GM23338 (cell line): ENCODE measurements around the gene PCYT1A. TPM values are rescaled to one million over a fixed set of nuclear protein-coding genes. Genes with fewer than 3 reads are reported as not detected.
A peak's percentile ranks its signal among the peaks of the same experiment; 100 is the strongest.

Source experiments
- ATAC-seq: fragments of 200-7000 bp; cut with Tn5 transposase; 3 replicates; pipeline ENCODE4 v1.9.1; 2020
- DNase-seq: peaks from one replicate; pipeline ENCODE4 v3.0.0-alpha.2; 2015; ENCODE audit warnings: low spot score
- H2AFZ ChIP-seq: fragments of 200-600 bp; sonication (generic); 2 replicates; pipeline ENCODE4 v1.8.0; 2016; ENCODE audit warnings: antibody characterized with exemption, mild to moderate bottlenecking, moderate library complexity
- H3F3A ChIP-seq: fragments of 200-600 bp; sonication (generic); replicated peaks from 2 replicates; pipeline ENCODE4 v1.8.0; 2017; ENCODE audit warnings: antibody characterized with exemption, mixed run types, low read depth
- H3K27ac ChIP-seq: fragments of 200-600 bp; sonication (generic); 2 replicates; pipeline ENCODE4 v1.6.1; 2016; ENCODE audit warnings: low read depth
- H3K27me3 ChIP-seq: fragments of 200-600 bp; sonication (generic); 2 replicates; pipeline ENCODE4 v1.8.0; 2016; ENCODE audit warnings: mild to moderate bottlenecking, mixed run types, moderate library complexity; ENCODE audit not compliant: insufficient read depth
- H3K36me3 ChIP-seq: fragments of 200-600 bp; sonication (generic); 2 replicates; pipeline ENCODE4 v1.8.0; 2016; ENCODE audit warnings: mild to moderate bottlenecking; ENCODE audit not compliant: insufficient read depth
- H3K4me1 ChIP-seq: fragments of 200-600 bp; sonication (generic); 2 replicates; pipeline ENCODE4 v1.8.0; 2016; ENCODE audit warnings: mild to moderate bottlenecking, moderate library complexity; ENCODE audit not compliant: insufficient read depth
- H3K4me2 ChIP-seq: fragments of 200-600 bp; sonication (generic); 2 replicates; pipeline ENCODE4 v1.7.1; 2017; ENCODE audit warnings: mixed run types
- H3K4me3 ChIP-seq: fragments of 200-600 bp; sonication (generic); 2 replicates; pipeline ENCODE4 v1.6.1; 2016; ENCODE audit warnings: mixed run types
- H3K79me2 ChIP-seq: fragments of 200-600 bp; sonication (generic); replicated peaks from 2 replicates; pipeline ENCODE4 v1.8.0; 2017; ENCODE audit warnings: mild to moderate bottlenecking; ENCODE audit not compliant: insufficient read depth
- H3K9me2 ChIP-seq: fragments of 200-600 bp; sonication (generic); 2 replicates; pipeline ENCODE4 v1.8.0; 2017; ENCODE audit not compliant: insufficient read depth
- H4K20me1 ChIP-seq: fragments of 200-600 bp; sonication (generic); replicated peaks from 2 replicates; pipeline ENCODE4 v1.8.0; 2017; ENCODE audit warnings: mild to moderate bottlenecking; ENCODE audit not compliant: insufficient read depth
- H3K27ac Mint-ChIP-seq: 2 replicates; pipeline ENCODE4 v1.8.0; 2020; ENCODE audit warnings: inconsistent platforms, mild to moderate bottlenecking, moderate library complexity, mixed read lengths
- H3K27me3 Mint-ChIP-seq: 3 replicates; pipeline ENCODE4 v1.8.0; 2022; ENCODE audit warnings: low read depth, mild to moderate bottlenecking, moderate library complexity, mixed read lengths, inconsistent platforms; ENCODE audit not compliant: insufficient read depth, poor library complexity
- H3K36me3 Mint-ChIP-seq: 3 replicates; pipeline ENCODE4 v1.8.0; 2021; ENCODE audit warnings: low read depth, mild to moderate bottlenecking, inconsistent platforms, moderate library complexity, mixed read lengths
- H3K4me1 Mint-ChIP-seq: 3 replicates; pipeline ENCODE4 v1.8.0; 2020; ENCODE audit warnings: mild to moderate bottlenecking, inconsistent platforms, mixed read lengths
- H3K4me3 Mint-ChIP-seq: 3 replicates; pipeline ENCODE4 v1.8.0; 2021; ENCODE audit warnings: moderate library complexity, mild to moderate bottlenecking, inconsistent platforms, mixed read lengths
- H3K9me3 Mint-ChIP-seq: 3 replicates; pipeline ENCODE4 v1.8.0; 2020; ENCODE audit warnings: moderate library complexity, mild to moderate bottlenecking, inconsistent platforms, mixed read lengths
- CREB1 ChIP-seq: fragments of 250-450 bp; sonication (Bioruptor Pico); IDR thresholded peaks from 2 replicates; pipeline ENCODE4 v1.5.0; 2020; ENCODE audit warnings: low read depth, mild to moderate bottlenecking, moderate library complexity
- CTCF ChIP-seq, 2 experiments: fragments of 200-600 bp in 1 of 2; sonication (generic) in 1 of 2; conservative IDR thresholded peaks; 2 replicates each; pipeline versions ENCODE4 v1.5.1 to v1.6.1; 2016 to 2017; ENCODE audit warnings: antibody characterized with exemption in 2 of 2, low read depth in 2 of 2, mild to moderate bottlenecking in 2 of 2, moderate library complexity in 1 of 2
- ETS1 ChIP-seq: IDR thresholded peaks from 2 replicates; pipeline ENCODE4 v1.6.1; 2016; ENCODE audit warnings: antibody characterized with exemption
- EZH2 ChIP-seq: fragments of 200-600 bp; sonication (generic); IDR thresholded peaks from one replicate; pipeline ENCODE4 v1.8.0; 2017; ENCODE audit warnings: antibody characterized with exemption, mild to moderate bottlenecking, low read depth; ENCODE audit not compliant: unreplicated experiment
- EZH2phosphoT487 ChIP-seq: fragments of 200-600 bp; sonication (generic); IDR thresholded peaks from one replicate; pipeline ENCODE4 v1.8.1; 2018; ENCODE audit warnings: antibody characterized with exemption; ENCODE audit not compliant: unreplicated experiment
- JUNB ChIP-seq: IDR thresholded peaks from one replicate; pipeline ENCODE4 v1.6.1; 2016; ENCODE audit warnings: antibody characterized with exemption; ENCODE audit not compliant: unreplicated experiment
- NANOG ChIP-seq: IDR thresholded peaks from 2 replicates; pipeline ENCODE4 v1.6.1; 2016; ENCODE audit warnings: antibody characterized with exemption, borderline replicate concordance
- POLR2AphosphoS5 ChIP-seq: IDR thresholded peaks from 2 replicates; pipeline ENCODE4 v1.6.1; 2016; ENCODE audit warnings: antibody characterized with exemption, low read depth
- REST ChIP-seq: IDR thresholded peaks from one replicate; pipeline ENCODE4 v1.6.1; 2018; ENCODE audit warnings: antibody characterized with exemption; ENCODE audit not compliant: unreplicated experiment
- STAT1 ChIP-seq: IDR thresholded peaks from one replicate; pipeline ENCODE4 v1.6.1; 2016; ENCODE audit warnings: antibody characterized with exemption; ENCODE audit not compliant: unreplicated experiment
- ZNF114 ChIP-seq: fragments of 250-450 bp; sonication (Bioruptor Pico); IDR thresholded peaks from 2 replicates; pipeline ENCODE4 v1.5.0; 2020; ENCODE audit warnings: mild to moderate bottlenecking, moderate library complexity
- ZNF331 ChIP-seq: fragments of 250-450 bp; sonication (Bioruptor Pico); IDR thresholded peaks from 2 replicates; pipeline ENCODE4 v1.5.0; 2020; ENCODE audit warnings: low read depth, mild to moderate bottlenecking, moderate library complexity
- ZNF462 ChIP-seq: fragments of 250-450 bp; sonication (Bioruptor Pico); IDR thresholded peaks from 2 replicates; pipeline ENCODE4 v1.5.0; 2020; ENCODE audit warnings: mild to moderate bottlenecking, moderate library complexity
- polyA plus RNA-seq: library from polyadenylated mRNA; unstranded; fragments of >200 nt; fragmentation: Nextera tagmentation; extraction: Ambion mirVana; gene quantifications from 2 replicates; pipeline ENCODE4 v1.2.1, GENCODE V29; 2016
- total RNA-seq: library from RNA; depleted of rRNA; stranded (reverse); fragments of >200 nt; shearing (Covaris generic); gene quantifications from 2 replicates; pipeline ENCODE4 v1.2.3, GENCODE V29; 2014

PCYT1A gene
- total and polyA plus RNA-seq, 2 experiments from 2014 or later, result 11.6 to 35.8 TPM

- H3K27me3 ChIP-seq, result no peaks in the 10 kb centered on the region
- peak overlapping the region; percentile 89 for H3K4me2 ChIP-seq
- peak overlapping the region; percentile 98 for H2AFZ ChIP-seq
- no peaks in the 10 kb centered on the region for H4K20me1 ChIP-seq
- Mint-ChIP-seq H3K4me1 (peaks cover 25% of the 10 kb centered on the region), H3K27ac (no peak overlapping the region), H3K9me3 (no peaks in the 10 kb centered on the region; the same call in 2 of the 3 replicates), H3K36me3 (no peaks in the 10 kb centered on the region), H3K4me3 (peak overlapping the region; percentile 75), H3K27me3 (peaks cover 18% of the 10 kb centered on the region)
- H3K36me3 ChIP-seq, result no peaks in the 10 kb centered on the region; the same call in 1 of the 2 replicates
- ATAC-seq, result peak; percentile 68
- no peaks in the 10 kb centered on the region for H3K79me2 ChIP-seq
- no peak overlapping the region for H3K27ac ChIP-seq
- H3K4me3 ChIP-seq, result peak overlapping the region; percentile 60
- H3K4me1 ChIP-seq, result peaks cover 9% of the 10 kb centered on the region; the same call in 1 of the 2 replicates
- H3F3A ChIP-seq, result peaks cover 10% of the 10 kb centered on the region; the same call in 1 of the 2 replicates
- no peaks in the 10 kb centered on the region for H3K9me2 ChIP-seq
- DNase-seq, result peak; percentile 56
- TF ChIP-seq ETS1 (no peak), STAT1 (no peak), REST (no peak), POLR2AphosphoS5 (no peak), EZH2phosphoT487 (no peak), CTCF (conservative IDR thresholded peaks at IDR 0.05; ENCODE audit: low read depth in 2 of 2) (no peak), ZNF114 (CRISPR knock-in tag) (no peak), CREB1 (no peak), ZNF462 (CRISPR knock-in tag) (no peak), JUNB (no peak), EZH2 (no peak), ZNF331 (no peak), NANOG (no peak)
Observed at GRCh38 chr3:196216681-196217211, 70.8 kb downstream of the PCYT1A start.
